Dendritic cell treated with granulocyte-macrophage colony-stimulating factor and Interleukin-4, amounts not matched to agents 40 ng/mL and 50 ng/mL, for 4 days (primary cell): ENCODE results near the gene AP3B1.

Source experiments
- H3K27ac Mint-ChIP-seq: one replicate; pipeline ENCODE4 v1.8.0; 2022; ENCODE audit warnings: mild to moderate bottlenecking, mixed read lengths
- H3K27me3 Mint-ChIP-seq: one replicate; pipeline ENCODE4 v1.8.0; 2022; ENCODE audit warnings: mild to moderate bottlenecking, mixed read lengths
- H3K36me3 Mint-ChIP-seq: one replicate; pipeline ENCODE4 v1.8.0; 2022; ENCODE audit warnings: low read depth, mixed read lengths
- H3K4me1 Mint-ChIP-seq: one replicate; pipeline ENCODE4 v1.8.0; 2022; ENCODE audit warnings: low read depth, mixed read lengths
- H3K4me3 Mint-ChIP-seq: one replicate; pipeline ENCODE4 v1.8.0; 2022; ENCODE audit warnings: mild to moderate bottlenecking, moderate library complexity, mixed read lengths
- H3K9me3 Mint-ChIP-seq: one replicate; pipeline ENCODE4 v1.8.0; 2022; ENCODE audit warnings: mixed read lengths
- intact Hi-C: fragments of 100-400 bp; cut with micrococcal nuclease; formaldehyde crosslinking; loops from one replicate; pipeline ENCODE4 v1.15.0; 2022

AP3B1 gene

DNA sequence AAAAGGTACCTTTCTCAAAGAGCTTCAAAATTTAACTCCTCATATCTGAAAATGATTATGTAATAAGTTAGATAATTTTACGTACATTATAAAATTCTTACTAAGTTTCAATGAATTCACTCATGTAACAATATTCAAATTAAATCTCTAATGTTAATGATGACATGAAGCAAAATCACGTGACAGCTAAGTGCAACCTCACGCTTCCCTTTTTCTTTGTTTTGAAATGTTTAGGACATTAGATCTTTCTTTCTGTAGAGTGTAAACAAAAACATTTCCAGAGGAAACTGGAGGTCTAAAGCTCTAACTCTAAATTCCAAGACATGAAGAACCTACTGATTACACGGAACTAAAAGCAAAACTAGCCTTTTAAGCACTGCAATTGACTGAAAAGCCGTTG lies 291.0 kb downstream of the AP3B1 start:
- Mint-ChIP-seq H3K4me3 (no peak overlapping the region), H3K9me3 (no peaks in the 10 kb centered on the region), H3K27me3 (no peaks in the 10 kb centered on the region), H3K27ac (no peak overlapping the region), H3K36me3 (peaks cover 45% of the 10 kb centered on the region), H3K4me1 (peaks cover 13% of the 10 kb centered on the region)
- intact Hi-C loops = no loop called here

DNA sequence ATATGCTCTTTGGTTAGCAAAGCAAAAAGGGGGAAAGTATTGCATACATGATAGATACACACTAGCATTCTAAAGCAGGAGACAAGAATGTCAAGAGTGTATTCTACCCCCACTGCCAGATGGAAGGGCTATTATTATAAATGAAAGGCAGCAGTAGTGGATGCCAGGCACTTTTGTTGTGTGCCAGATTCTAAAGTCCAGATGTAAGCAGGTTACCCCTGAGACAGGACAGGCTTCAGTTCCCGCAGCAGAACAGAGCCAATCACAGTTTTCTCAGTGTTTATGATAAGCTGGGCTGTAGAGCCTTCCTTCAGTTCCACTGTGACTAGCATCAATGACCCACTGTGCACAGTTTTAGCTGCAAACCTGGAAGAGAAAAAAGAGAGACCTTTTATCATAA lies 291.8 kb downstream of the AP3B1 start:
- Mint-ChIP-seq H3K27me3 (no peaks in the 10 kb centered on the region), H3K4me3 (no peak overlapping the region)
- intact Hi-C loops = no loop called here

DNA sequence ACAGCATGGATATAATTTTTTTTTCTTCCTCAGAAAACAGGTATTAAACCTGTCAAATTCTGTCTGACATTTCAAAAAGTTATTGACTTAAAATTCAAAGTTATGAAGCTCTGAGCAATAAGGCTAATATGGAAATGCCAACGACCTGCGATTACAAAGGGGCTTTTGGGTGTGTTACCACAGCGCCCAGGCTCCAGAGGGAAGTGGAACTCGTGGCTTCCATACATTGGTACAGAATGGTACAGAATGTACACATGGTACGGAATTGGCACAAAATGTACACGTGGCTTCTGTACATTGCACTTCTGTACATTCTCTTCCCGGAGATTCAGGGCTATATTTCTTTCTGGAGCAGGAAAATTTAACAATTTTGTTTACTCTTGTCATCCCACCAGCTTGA lies 293.3 kb downstream of the AP3B1 start:
- Mint-ChIP-seq H3K27ac (no peak overlapping the region), H3K4me3 (no peak overlapping the region), H3K9me3 (no peaks in the 10 kb centered on the region), H3K27me3 (no peaks in the 10 kb centered on the region), H3K36me3 (peaks cover 55% of the 10 kb centered on the region), H3K4me1 (peaks cover 13% of the 10 kb centered on the region)
- intact Hi-C loops = no loop called here

More for the DNA sequence above, 291.8 kb downstream of the AP3B1 start:
- H3K36me3 Mint-ChIP-seq = peaks cover 47% of the 10 kb centered on the region
- H3K4me1 Mint-ChIP-seq = peaks cover 13% of the 10 kb centered on the region
- no peak overlapping the region for H3K27ac Mint-ChIP-seq
- no peaks in the 10 kb centered on the region for H3K9me3 Mint-ChIP-seq

DNA sequence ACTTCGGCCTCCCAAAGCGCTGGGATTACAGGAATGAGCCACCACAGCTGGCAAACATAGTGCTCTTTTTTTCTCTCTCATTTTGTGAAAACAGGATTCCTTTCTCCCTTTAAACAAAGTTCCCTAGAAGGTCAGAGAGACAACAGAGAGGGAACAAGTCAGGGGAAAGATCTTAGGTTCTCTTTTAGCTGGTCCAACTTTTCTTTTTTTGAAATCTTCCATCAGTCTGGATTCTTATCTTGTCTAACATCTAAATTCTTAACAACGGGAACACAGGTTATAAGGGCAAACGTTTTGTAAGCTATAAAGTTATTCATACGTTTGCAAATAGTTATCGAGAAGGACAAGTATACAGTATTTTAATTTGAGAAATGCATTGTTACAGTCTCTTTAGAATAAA lies 294.3 kb downstream of the AP3B1 start:
- peaks cover 13% of the 10 kb centered on the region for H3K4me1 Mint-ChIP-seq
- H3K4me3 Mint-ChIP-seq = no peak overlapping the region
- no peak overlapping the region for H3K27ac Mint-ChIP-seq
- H3K36me3 Mint-ChIP-seq = peaks cover 49% of the 10 kb centered on the region
- intact Hi-C loops = no loop called here
- H3K27me3 Mint-ChIP-seq = no peaks in the 10 kb centered on the region
- no peaks in the 10 kb centered on the region for H3K9me3 Mint-ChIP-seq

DNA sequence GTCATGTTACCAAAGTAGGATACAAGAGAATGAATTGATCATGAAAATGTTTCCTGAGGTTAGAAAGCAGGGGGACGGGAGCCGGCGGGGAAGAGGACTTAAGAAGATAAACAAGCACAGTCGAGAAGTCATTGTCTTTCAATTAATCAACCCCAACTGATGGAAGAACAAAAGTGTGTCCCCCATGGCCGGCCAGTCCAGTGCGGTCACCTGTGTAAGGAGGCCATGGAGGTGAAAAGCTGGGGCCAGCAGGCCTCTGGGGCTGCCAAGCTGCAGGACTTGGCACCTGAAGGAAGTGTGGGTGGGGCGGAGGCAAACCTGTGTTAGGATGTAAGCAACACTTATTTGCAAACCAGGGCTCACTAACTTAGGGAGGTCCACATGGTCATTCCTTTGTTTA lies 295.1 kb downstream of the AP3B1 start:
- Mint-ChIP-seq H3K9me3 (no peaks in the 10 kb centered on the region), H3K4me3 (no peak overlapping the region), H3K27ac (no peak overlapping the region), H3K4me1 (peaks cover 7% of the 10 kb centered on the region), H3K36me3 (peaks cover 51% of the 10 kb centered on the region), H3K27me3 (no peaks in the 10 kb centered on the region)
- intact Hi-C loops = no loop called here

DNA sequence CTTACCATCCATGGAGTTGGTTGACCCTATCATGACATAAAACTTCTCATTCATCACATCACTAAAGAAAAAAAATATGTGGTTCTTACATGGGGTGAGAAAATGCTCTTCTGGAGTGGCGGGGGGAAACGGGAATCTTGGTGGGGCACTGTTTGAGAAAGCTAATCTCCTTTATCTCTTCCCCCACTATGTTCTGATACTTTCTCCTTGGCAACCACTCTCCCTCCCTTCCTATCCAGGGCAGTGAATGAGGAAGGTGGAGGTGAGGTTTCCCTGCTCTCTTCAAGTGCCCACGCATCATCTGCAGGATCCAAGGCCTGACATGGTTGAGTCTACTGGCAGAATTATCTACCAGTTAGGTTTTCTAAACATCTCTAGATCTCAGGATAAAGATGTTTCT lies 297.6 kb downstream of the AP3B1 start:
- peaks cover 66% of the 10 kb centered on the region for H3K36me3 Mint-ChIP-seq
- no peak overlapping the region for H3K27ac Mint-ChIP-seq
- intact Hi-C loops = no loop called here
- H3K4me1 Mint-ChIP-seq = no peaks in the 10 kb centered on the region
- no peak overlapping the region for H3K4me3 Mint-ChIP-seq
- no peaks in the 10 kb centered on the region for H3K27me3 Mint-ChIP-seq
- H3K9me3 Mint-ChIP-seq = no peaks in the 10 kb centered on the region

DNA sequence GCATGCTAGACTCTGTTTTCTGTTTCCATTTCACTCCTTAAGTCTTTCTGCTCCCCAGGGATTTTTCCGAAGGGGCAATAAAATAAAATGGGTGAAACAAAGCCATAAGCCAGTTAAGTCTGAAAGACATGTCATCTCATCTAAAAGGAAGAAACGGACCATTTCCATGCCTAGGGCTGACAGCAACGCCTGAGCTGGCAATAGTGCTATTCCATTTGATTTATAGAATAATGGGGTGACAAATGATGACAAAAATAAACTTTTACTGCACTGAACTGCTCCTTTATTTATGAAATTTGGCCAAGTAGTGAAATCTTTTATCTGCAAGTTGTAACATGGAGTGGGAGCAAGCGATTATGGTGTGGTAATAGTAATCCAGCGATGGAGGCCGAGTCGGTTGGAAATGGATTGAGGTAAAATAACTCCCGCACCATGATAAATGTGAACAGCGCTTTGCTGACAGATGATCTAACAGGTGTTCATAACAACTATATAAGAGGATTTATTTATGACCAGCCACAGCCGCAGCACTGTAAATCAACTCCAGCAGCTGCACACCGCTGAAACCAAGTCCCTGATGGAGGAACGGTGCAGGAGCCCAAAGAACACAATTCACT lies 298.6 kb downstream of the AP3B1 start:
- no peaks in the 10 kb centered on the region for H3K9me3 Mint-ChIP-seq
- intact Hi-C loops = no loop called here
- H3K27ac Mint-ChIP-seq = no peak overlapping the region
- no peaks in the 10 kb centered on the region for H3K27me3 Mint-ChIP-seq
- peaks cover 66% of the 10 kb centered on the region for H3K36me3 Mint-ChIP-seq
- H3K4me1 Mint-ChIP-seq = no peaks in the 10 kb centered on the region
- no peak overlapping the region for H3K4me3 Mint-ChIP-seq

DNA sequence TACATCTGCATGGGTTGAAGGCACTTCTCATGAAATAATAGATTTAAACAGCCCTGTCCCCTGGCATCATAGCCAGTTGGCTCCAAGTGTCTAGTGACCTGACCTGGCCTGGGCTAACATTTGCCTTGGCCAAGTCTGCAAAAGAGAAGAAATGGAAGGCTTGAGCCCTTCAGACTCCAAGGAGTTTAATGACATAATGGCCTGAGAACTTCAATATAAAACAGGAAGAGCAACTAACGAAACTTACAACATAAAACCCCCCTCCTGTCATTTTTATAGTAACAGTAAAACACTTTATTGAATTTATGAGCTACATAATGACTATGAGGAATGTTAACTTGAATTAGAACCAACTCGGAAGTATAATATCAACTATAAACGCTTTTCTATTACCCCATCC lies 299.6 kb downstream of the AP3B1 start:
- Mint-ChIP-seq H3K36me3 (peaks cover 64% of the 10 kb centered on the region), H3K27me3 (no peaks in the 10 kb centered on the region), H3K4me3 (no peak overlapping the region), H3K4me1 (no peaks in the 10 kb centered on the region), H3K9me3 (no peaks in the 10 kb centered on the region), H3K27ac (no peak overlapping the region)
- intact Hi-C loops = no loop called here

DNA sequence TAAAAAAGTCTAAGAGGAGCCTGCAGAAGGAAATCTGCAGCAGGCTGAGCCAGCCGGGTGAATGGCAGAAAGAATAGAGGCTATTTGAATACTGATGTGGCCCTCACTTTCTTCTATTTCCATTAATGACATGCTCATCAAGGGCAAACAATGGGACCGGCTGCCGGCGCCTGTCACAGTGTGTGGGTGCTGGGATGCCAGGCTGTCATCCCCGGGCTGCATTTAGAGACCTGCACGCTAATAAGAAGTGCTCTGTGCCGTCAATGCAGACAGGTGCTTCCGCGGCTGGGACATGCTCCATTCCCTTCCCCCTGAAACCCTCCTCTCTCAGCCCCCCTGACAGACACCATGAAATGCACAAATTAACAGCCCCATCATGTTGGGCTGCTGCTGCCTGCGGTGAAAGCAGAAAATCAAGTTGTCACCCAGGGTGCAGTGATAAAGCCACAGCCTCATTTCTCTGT lies 300.6 kb downstream of the AP3B1 start:
- Mint-ChIP-seq H3K4me1 (no peaks in the 10 kb centered on the region), H3K27me3 (no peaks in the 10 kb centered on the region), H3K9me3 (no peaks in the 10 kb centered on the region), H3K27ac (no peak overlapping the region), H3K36me3 (peaks cover 53% of the 10 kb centered on the region), H3K4me3 (no peak overlapping the region)
- intact Hi-C loops = no loop called here

DNA sequence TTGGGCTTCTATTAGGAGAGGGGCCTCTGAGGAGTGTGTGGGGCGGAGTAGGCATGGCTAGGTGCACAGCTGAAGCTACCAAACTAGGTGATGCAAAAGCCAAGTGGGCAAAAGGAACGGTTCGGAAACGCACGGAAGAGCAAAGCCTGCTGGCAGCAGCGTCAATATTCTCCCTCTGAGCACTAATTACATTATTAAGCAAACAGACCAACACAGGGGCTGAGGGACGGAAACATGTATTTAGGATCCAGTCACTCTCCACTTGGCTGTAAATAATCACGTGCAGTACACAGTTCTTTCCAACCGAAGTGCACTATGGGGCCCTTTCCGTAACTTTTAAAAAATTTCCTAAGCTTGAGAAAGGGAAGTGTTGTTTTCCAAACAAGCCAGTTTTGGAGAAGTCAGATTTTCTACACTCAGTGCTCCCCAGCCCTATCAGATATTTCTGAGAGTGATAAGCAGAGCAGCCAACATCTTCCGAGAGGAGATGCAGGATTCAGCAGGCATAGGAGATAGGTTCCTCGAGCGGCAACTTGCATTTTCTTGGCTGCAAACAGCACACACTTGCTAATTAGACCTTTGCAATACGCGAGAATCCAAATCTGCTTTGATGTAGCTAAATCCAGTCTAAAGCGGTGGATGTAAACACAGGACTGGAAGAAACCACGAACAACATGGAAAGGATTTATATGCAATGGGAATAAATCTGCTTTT lies 301.2 kb downstream of the AP3B1 start:
- no peaks in the 10 kb centered on the region for H3K4me1 Mint-ChIP-seq
- H3K9me3 Mint-ChIP-seq = no peaks in the 10 kb centered on the region
- H3K27me3 Mint-ChIP-seq = no peaks in the 10 kb centered on the region
- intact Hi-C loops = no loop called here
- H3K4me3 Mint-ChIP-seq = no peak overlapping the region
- H3K27ac Mint-ChIP-seq = no peak overlapping the region
- peaks cover 53% of the 10 kb centered on the region for H3K36me3 Mint-ChIP-seq

DNA sequence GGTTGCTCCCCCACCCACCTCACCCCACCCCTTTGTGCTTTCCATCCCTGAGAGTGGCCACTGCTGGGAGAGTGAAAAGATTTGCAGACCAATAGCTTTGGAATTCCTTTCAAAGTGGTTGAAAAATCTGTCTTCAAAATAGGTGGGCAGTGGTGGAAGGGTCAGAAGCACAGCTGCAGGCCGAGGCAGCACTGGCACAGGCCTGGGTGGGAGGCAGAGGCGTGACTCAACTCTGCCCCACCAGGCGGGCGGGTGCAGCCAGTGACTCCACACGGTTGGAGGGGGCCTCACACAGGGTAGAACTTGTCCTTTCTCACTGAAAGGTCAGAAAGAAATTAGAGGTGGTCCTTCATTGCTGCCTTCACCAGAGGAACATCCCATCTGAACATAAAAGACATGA lies 303.4 kb downstream of the AP3B1 start:
- intact Hi-C loops = no loop called here
- Mint-ChIP-seq H3K27me3 (peaks cover 9% of the 10 kb centered on the region), H3K36me3 (peaks cover 59% of the 10 kb centered on the region), H3K9me3 (no peaks in the 10 kb centered on the region), H3K27ac (no peak overlapping the region), H3K4me1 (no peaks in the 10 kb centered on the region), H3K4me3 (no peak overlapping the region)

DNA sequence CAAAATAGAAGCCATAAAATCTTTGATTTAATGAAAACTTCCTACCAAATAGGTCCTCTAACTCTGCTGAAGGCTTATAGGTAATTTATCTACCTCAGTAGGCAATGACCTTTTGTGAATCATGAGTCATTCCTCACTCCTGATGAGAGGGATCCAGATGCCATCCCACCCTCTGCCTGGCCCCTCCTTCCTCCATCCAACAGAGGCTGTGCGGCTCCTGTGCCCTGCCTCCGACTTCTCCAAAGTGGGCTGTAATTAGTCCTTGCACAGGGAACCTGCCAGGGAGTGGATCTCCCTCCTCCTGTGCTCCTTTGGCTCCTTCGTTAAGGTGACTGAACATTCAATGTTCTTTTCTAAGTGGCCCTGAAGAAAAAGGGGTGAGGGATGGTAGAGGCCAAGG lies 304.5 kb downstream of the AP3B1 start:
- intact Hi-C loops = no loop called here
- no peaks in the 10 kb centered on the region for H3K4me1 Mint-ChIP-seq
- no peaks in the 10 kb centered on the region for H3K9me3 Mint-ChIP-seq
- no peak overlapping the region for H3K27ac Mint-ChIP-seq
- H3K36me3 Mint-ChIP-seq = peaks cover 59% of the 10 kb centered on the region
- H3K27me3 Mint-ChIP-seq = peaks cover 18% of the 10 kb centered on the region
- H3K4me3 Mint-ChIP-seq = no peak overlapping the region

DNA sequence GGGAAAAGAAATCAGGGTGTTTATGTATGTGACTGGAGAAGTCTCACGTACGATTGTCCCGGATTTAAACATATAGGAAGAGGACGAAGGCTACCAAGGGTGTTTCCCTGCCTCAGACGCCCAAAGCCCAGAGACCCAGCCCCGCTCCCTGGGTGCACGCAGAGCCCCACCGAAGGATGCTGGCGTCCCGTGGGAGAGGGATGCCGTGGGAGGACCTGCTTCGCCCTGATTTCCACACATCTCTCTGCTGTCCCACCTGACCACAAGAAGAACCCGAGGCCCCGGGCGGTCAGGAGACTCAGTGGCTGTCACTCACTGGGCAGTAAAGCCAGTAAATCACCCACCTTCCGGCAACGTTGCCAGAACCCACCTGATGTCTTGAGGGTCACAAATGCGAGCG lies 306.5 kb downstream of the AP3B1 start:
- Mint-ChIP-seq H3K4me1 (no peaks in the 10 kb centered on the region), H3K36me3 (peaks cover 38% of the 10 kb centered on the region), H3K27me3 (peaks cover 26% of the 10 kb centered on the region), H3K4me3 (no peak overlapping the region), H3K9me3 (no peaks in the 10 kb centered on the region), H3K27ac (no peak overlapping the region)
- intact Hi-C loops = no loop called here

DNA sequence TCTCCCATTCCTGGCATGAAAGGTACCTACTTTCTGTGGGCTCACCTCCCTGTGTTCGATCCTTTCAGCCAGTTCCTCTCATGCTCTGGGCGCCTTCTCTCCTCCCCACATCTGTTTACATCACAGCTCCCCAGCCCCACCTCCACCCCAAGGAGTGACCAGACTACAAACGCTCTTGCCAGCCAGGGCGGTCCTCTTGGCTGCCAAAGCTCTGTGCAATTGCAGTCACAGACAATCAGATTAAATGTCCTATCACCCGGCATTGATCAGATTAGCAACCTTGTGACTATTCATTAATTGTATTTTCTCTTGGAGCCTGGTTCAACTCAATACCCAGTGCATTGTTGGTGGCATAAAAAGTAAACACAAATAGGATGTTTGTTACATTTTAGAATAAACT lies 307.2 kb downstream of the AP3B1 start:
- Mint-ChIP-seq H3K9me3 (no peaks in the 10 kb centered on the region), H3K4me3 (no peak overlapping the region), H3K27ac (no peak overlapping the region), H3K4me1 (no peaks in the 10 kb centered on the region), H3K27me3 (peaks cover 31% of the 10 kb centered on the region), H3K36me3 (peaks cover 32% of the 10 kb centered on the region)
- intact Hi-C loops = no loop called here

DNA sequence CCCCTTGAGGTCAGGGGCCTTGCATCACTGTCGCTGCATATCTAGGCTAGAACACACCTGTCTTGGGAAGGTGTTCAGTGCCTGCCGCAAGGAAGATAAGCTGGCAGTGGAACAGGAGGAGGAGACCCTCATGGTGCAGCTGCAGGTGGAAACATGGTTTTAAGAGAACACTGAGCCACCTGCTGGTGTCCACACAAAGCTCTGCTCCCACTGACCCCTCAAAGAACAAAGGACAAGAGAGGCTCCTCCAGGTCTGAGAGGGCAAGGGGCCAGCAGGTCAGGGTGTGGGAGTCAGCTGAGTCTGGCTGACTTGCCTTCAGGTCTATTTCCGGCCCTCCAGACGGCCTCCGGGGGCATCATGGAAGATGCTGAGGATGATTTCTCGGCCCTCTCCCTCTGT lies 308.2 kb downstream of the AP3B1 start:
- intact Hi-C loops = no loop called here
- Mint-ChIP-seq H3K4me3 (no peak overlapping the region), H3K27ac (no peak overlapping the region), H3K9me3 (no peaks in the 10 kb centered on the region), H3K4me1 (no peaks in the 10 kb centered on the region), H3K36me3 (peaks cover 27% of the 10 kb centered on the region), H3K27me3 (peaks cover 34% of the 10 kb centered on the region)
